ENCODE results near the gene EOLA2. TPM values are rescaled to one million over a fixed set of nuclear protein-coding genes. Genes with fewer than 3 reads are reported as not detected.

EOLA2 gene
- total and polyA plus RNA-seq, 2 of the 8 experiments (the other 6 are each of a cell fraction or from before 2014, with no cell fraction given) = 19.0 to 22.5 TPM

- CTCF ChIA-PET (ENCODE audit: partially characterized antibody) = interaction anchor here (1.0 to 1.1 kb wide), 3 partner anchors 77 to 278 kb away, joined by 3 to 5 read pairs (median 4); no protein-coding TSS in a partner anchor
- peak overlapping the region; percentile 43 to 72 (median 52) for H3K4me3 ChIP-seq (ENCODE audit: extremely low read depth in 1 of 4, insufficient read depth in 2 of 4, low read depth in 3 of 4, low read length in 4 of 4)
- no peak overlapping the region for H4K91ac ChIP-seq (replicated peaks; ENCODE audit: insufficient read length, low read length)
- no peak overlapping the region for H4K8ac ChIP-seq (ENCODE audit: extremely low read depth, insufficient read depth, low read length)
- H3K23me2 ChIP-seq (ENCODE audit: low read depth, low read length) = no peaks in the 10 kb centered on the region; the same call in 1 of the 2 replicates
- H3K9ac ChIP-seq (replicated peaks in 1 of 4; ENCODE audit: extremely low read depth in 1 of 4, low read depth in 3 of 4, low read length in 3 of 4) = peak overlapping the region in 3 of 4 experiments; percentile 25 to 47 (median 38); a peak in 4 of 7 replicates
- H3K27ac ChIP-seq (ENCODE audit: low read depth, low read length) = peak overlapping the region; percentile 70; the same call in 1 of the 2 replicates
- peak overlapping the region; percentile 80 for H4K5ac ChIP-seq (ENCODE audit: insufficient read length, low read depth, low read length)
- peaks cover 0 to 5% (median 2%) of the 10 kb centered on the region in 4 experiments; a peak in 4 of 7 replicates for H3K4me1 ChIP-seq (replicated peaks in 1 of 4; ENCODE audit: control insufficient read depth in 3 of 4, insufficient read depth in 4 of 4, low read length in 3 of 4)
- H3K79me1 ChIP-seq (ENCODE audit: low read depth, low read length) = no peaks in the 10 kb centered on the region
- H2BK5ac ChIP-seq (ENCODE audit: low read depth, low read length) = no peak overlapping the region; the same call in 1 of the 2 replicates
- peaks cover 0 to 6% of the 10 kb centered on the region in 2 experiments; a peak in 2 of 4 replicates for H3K79me2 ChIP-seq (ENCODE audit: control insufficient read depth in 1 of 2, insufficient read depth in 2 of 2, low read length in 2 of 2)
- H3K18ac ChIP-seq (ENCODE audit: extremely low read depth, low read length) = peak overlapping the region; percentile 48
- no peak overlapping the region for H2BK12ac ChIP-seq (ENCODE audit: low read depth, low read length)
- POLR2A ChIA-PET (ENCODE audit: partially characterized antibody) = interaction anchor here (0.6 kb wide), 1 partner anchor 1497 kb away, joined by 3 read pairs; no protein-coding TSS in a partner anchor
- FAIRE-seq (peak; percentile 99), DNase-seq (ENCODE audit: low read depth in 1 of 2, low spot score in 2 of 2) (peak; percentile 83 to 96)
- no peaks in the 10 kb centered on the region for H3K9me3 ChIP-seq (ENCODE audit: insufficient read depth in 2 of 2, low read depth in 1 of 2, low read length in 1 of 2)
- H3K4ac ChIP-seq (replicated peaks; ENCODE audit: insufficient read length, low read depth, low read length) = no peak overlapping the region
- no peak overlapping the region for H2BK20ac ChIP-seq (ENCODE audit: low read length)
- H2BK15ac ChIP-seq (ENCODE audit: low read length) = no peak overlapping the region
- no peaks in the 10 kb centered on the region for H3K27me3 ChIP-seq (replicated peaks in 1 of 4; ENCODE audit: control insufficient read depth in 3 of 4, extremely low read depth in 1 of 4, insufficient read depth in 3 of 4, low read length in 3 of 4)
- no peak overlapping the region for H3K23ac ChIP-seq (ENCODE audit: insufficient read length)
- no peak overlapping the region for H3K14ac ChIP-seq (ENCODE audit: insufficient read length)
- H2BK120ac ChIP-seq (replicated peaks; ENCODE audit: low read depth, low read length) = no peak overlapping the region
- no peak overlapping the region for H3K56ac ChIP-seq (replicated peaks; ENCODE audit: insufficient read length, low read depth, low read length)
- peaks cover 0 to 2% of the 10 kb centered on the region in 2 experiments for H4K20me1 ChIP-seq (replicated peaks in 1 of 2; ENCODE audit: control insufficient read depth in 1 of 2, insufficient read depth in 2 of 2, low read length in 2 of 2)
- WGBS, 2 experiments (ENCODE audit: extremely low coverage in 1 of 2, insufficient coverage in 1 of 2, insufficient read length in 1 of 2, insufficient replicate concordance in 2 of 2, low coverage in 1 of 2, low lambda C conversion rate in 2 of 2, missing lambda C conversion rate in 1 of 2) = no CpG with 5 or more reads among the region's 27 CpGs
- no peaks in the 10 kb centered on the region for H3K36me3 ChIP-seq (ENCODE audit: control insufficient read depth in 2 of 4, insufficient read depth in 4 of 4, low read length in 3 of 4)
- no peak overlapping the region for H2AK5ac ChIP-seq (ENCODE audit: low read depth, low read length)
- H3K4me2 ChIP-seq (ENCODE audit: insufficient read depth in 1 of 2, low read depth in 2 of 2, low read length in 2 of 2) = peak overlapping the region; percentile 65 to 68
- no peak overlapping the region for H2AFZ ChIP-seq (ENCODE audit: low read length)
- TF ChIP-seq TCF12 (IDR thresholded peaks at IDR 0.05; ENCODE audit: low read depth, low read length) = 0 out of 2 replicates have a peak, but pooled peaks have one; percentile 40
- TF ChIP-seq TAF1 (IDR thresholded peaks at IDR 0.05; ENCODE audit: low read depth, low read length) = peak; percentile 36; the same call in 1 of the 2 replicates
- 0 out of 4 replicates have a peak, but pooled peaks of 1 of the 2 experiments have one; percentile 31 for TF ChIP-seq SIN3A (conservative IDR thresholded peaks at IDR 0.05 in 1 of 2, IDR thresholded peaks at IDR 0.05 in 1 of 2; ENCODE audit: low read depth in 1 of 2, low read length in 2 of 2)
- peak in 1 of 2 experiments; percentile 99; a peak in 1 of 3 replicates for TF ChIP-seq EP300 (IDR thresholded peaks at IDR 0.05; ENCODE audit: borderline replicate concordance in 1 of 2, low read depth in 2 of 2, low read length in 2 of 2)
- peak; percentile 70; the same call in 1 of the 2 replicates for TF ChIP-seq SP4 (IDR thresholded peaks at IDR 0.05; ENCODE audit: low read length)
- no peak for TF ChIP-seq EGR1 (IDR thresholded peaks at IDR 0.05; ENCODE audit: borderline replicate concordance, low read depth, low read length)
- no peak for TF ChIP-seq SP2 (IDR thresholded peaks at IDR 0.05; ENCODE audit: low read length)
- TF ChIP-seq RBBP5 (IDR thresholded peaks at IDR 0.05; ENCODE audit: borderline replicate concordance, low read depth, low read length) = no peak
- peak; percentile 85; the same call in 1 of the 2 replicates for TF ChIP-seq SP1 (IDR thresholded peaks at IDR 0.05; ENCODE audit: low read depth, low read length)
- no peak for TF ChIP-seq ASH2L (IDR thresholded peaks at IDR 0.05; ENCODE audit: low read length)
- peak; percentile 92 for TF ChIP-seq JUND (IDR thresholded peaks at IDR 0.05; ENCODE audit: low read length)
- no peak for TF ChIP-seq RXRA (IDR thresholded peaks at IDR 0.05; ENCODE audit: insufficient read depth, low read depth, low read length)
These were observed 1.8 kb upstream of the EOLA2 start for GRCh38 chrX:149939905-149940673.
